ENCODE results near the gene C18orf63. TPM values are rescaled to one million over a fixed set of nuclear protein-coding genes. Genes with fewer than 3 reads are reported as not detected.

Gene C18orf63
- polyA plus RNA-seq, 5 donors, result 0.04 TPM; not detected in 4

- DNase-seq, result no peak
Observed at GRCh38 chr18:74407888-74408287, 92.2 kb downstream of the C18orf63 start.

Other genes with a start within 250 kb of the C18orf63 start
- 1 to 10 TPM; 2.4 to 4.8 (median 4.2) TPM for gene FBXO15, start 168.0 kb upstream of the C18orf63 start, polyA plus RNA-seq (ENCODE audit: insufficient read depth in 1 of 5, insufficient read length in 5 of 5, low replicate concordance in 1 of 5)
- 10 to 100 TPM; 45.1 to 58.9 (median 53.0) TPM for gene TIMM21, start 167.3 kb upstream of the C18orf63 start, polyA plus RNA-seq (ENCODE audit: insufficient read depth in 1 of 5, insufficient read length in 5 of 5, low replicate concordance in 1 of 5)
- 100 to 1,000 TPM; 253 to 285 (median 268) TPM for gene CYB5A, start 23.9 kb upstream of the C18orf63 start, polyA plus RNA-seq (ENCODE audit: insufficient read depth in 1 of 5, insufficient read length in 5 of 5, low replicate concordance in 1 of 5)
- gene DIPK1C, start 141.5 kb downstream of the C18orf63 start, polyA plus RNA-seq (ENCODE audit: insufficient read depth in 1 of 5, insufficient read length in 5 of 5, low replicate concordance in 1 of 5), result under 1 TPM; 0.05 to 0.85 (median 0.36) TPM
- gene CNDP2, start 180.5 kb downstream of the C18orf63 start, polyA plus RNA-seq (ENCODE audit: insufficient read depth in 1 of 5, insufficient read length in 5 of 5, low replicate concordance in 1 of 5), result 100 to 1,000 TPM in 4 of 5 donors, 10 to 100 TPM in 1; 99.8 to 121 (median 107) TPM
- under 1 TPM; 0.28 to 0.69 (median 0.47) TPM for gene CNDP1, start 218.7 kb downstream of the C18orf63 start, polyA plus RNA-seq (ENCODE audit: insufficient read depth in 1 of 5, insufficient read length in 5 of 5, low replicate concordance in 1 of 5)